Measurements from ENCODE around the gene LRRC56. TPM values are rescaled to one million over a fixed set of nuclear protein-coding genes. Genes with fewer than 3 reads are reported as not detected.

LRRC56 gene
- total RNA-seq, 4 donors from 2014 or later: 1.7 to 2.4 (median 2.1) TPM

- DNase-seq (ENCODE audit: low spot score in 2 of 2): peak in 1 of 2 donors; percentile 55
- 91% methylated on average over 23 of the region's 23 CpGs for WGBS
- TF ChIP-seq POLR2A (IDR thresholded peaks at IDR 0.05): no peak
- no peak for TF ChIP-seq CTCF (IDR thresholded peaks at IDR 0.05)
- TF ChIP-seq POLR2AphosphoS5 (IDR thresholded peaks at IDR 0.05): no peak
- no peak for TF ChIP-seq EP300 (IDR thresholded peaks at IDR 0.05)
Observed at GRCh38 chr11:540583-541432, 3.5 kb downstream of the LRRC56 start.

DNA sequence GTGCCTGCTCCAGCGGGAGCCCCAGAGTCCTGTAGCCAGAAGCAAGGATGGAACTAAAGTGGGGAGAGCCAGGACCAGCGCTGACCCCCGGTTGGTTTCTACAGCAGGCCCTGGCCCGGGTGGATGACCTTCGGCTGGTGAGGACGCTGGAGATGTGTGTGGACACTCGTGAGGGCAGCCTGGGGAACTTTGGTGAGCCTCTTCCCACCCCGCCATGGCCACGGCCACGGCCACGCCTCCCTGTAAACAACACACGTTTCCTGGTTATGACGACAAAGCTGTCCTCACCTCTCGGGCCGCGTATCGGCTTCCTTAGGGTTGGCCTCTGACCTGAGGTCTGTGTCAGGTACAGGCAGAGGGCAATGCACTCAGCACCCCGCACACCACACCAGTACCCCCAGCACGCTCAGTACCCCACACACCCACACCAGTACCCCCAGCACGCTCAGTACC lies 4.1 kb downstream of the LRRC56 start:
- Histone ChIP-seq H3K4me1 (peaks cover 16% of the 10 kb centered on the region), H3K27me3 (no peaks in the 10 kb centered on the region), H3K27ac (no peak overlapping the region), H3K9me3 (no peaks in the 10 kb centered on the region), H3K4me3 (no peak overlapping the region), H3K36me3 (no peaks in the 10 kb centered on the region)
- DNase-seq (ENCODE audit: low spot score in 2 of 2): peak in 1 of 2 donors; percentile 59
- TF ChIP-seq POLR2AphosphoS5 (IDR thresholded peaks at IDR 0.05) (no peak), CTCF (IDR thresholded peaks at IDR 0.05) (no peak)
- WGBS: 93% methylated on average over 14 of the region's 20 CpGs

More at GRCh38 chr11:540583-541432, 3.5 kb downstream of the LRRC56 start:
- Histone ChIP-seq H3K36me3 (no peaks in the 10 kb centered on the region), H3K27me3 (no peaks in the 10 kb centered on the region), H3K4me1 (peaks cover 22% of the 10 kb centered on the region), H3K27ac (no peak overlapping the region), H3K9me3 (no peaks in the 10 kb centered on the region), H3K4me3 (no peak overlapping the region)

GRCh38 chr11:544817-545166 lies 7.5 kb downstream of the LRRC56 start:
- WGBS: 84% methylated on average over 4 of the region's 5 CpGs
- no peaks in the 10 kb centered on the region for H3K9me3 ChIP-seq
- no peaks in the 10 kb centered on the region for H3K4me1 ChIP-seq
- H3K36me3 ChIP-seq: no peaks in the 10 kb centered on the region
- no peak overlapping the region for H3K4me3 ChIP-seq
- H3K27ac ChIP-seq: no peak overlapping the region
- DNase-seq (ENCODE audit: low spot score in 2 of 2): no peak
- no peaks in the 10 kb centered on the region for H3K27me3 ChIP-seq
- TF ChIP-seq CTCF (IDR thresholded peaks at IDR 0.05): no peak
- no peak for TF ChIP-seq POLR2A (IDR thresholded peaks at IDR 0.05)
- no peak for TF ChIP-seq POLR2AphosphoS5 (IDR thresholded peaks at IDR 0.05)
- no peak for TF ChIP-seq EP300 (IDR thresholded peaks at IDR 0.05)

DNA sequence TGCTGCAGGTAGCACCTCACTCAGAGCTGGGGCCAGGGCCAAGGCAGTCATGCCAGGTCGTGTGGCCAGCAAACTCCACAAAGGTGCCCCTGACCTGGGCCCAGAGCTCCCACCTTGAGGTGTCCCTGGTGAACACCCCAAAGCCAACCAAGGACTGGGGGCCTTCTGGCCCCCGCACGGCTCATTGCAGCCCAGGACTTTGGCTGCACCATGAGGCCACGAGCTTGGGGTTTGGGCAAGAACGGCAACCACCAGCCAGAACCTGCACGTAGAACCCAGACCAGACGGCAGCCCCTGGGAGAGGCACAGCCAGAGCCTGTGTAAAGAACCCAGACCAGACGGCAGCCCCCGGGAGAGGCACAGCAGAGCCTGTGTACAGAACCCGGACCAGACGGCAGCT lies 7.8 kb downstream of the LRRC56 start:
- Histone ChIP-seq H3K27me3 (no peaks in the 10 kb centered on the region), H3K4me3 (no peak overlapping the region), H3K9me3 (no peaks in the 10 kb centered on the region), H3K36me3 (no peaks in the 10 kb centered on the region), H3K27ac (no peak overlapping the region), H3K4me1 (no peaks in the 10 kb centered on the region)
- 84% methylated on average over 8 of the region's 11 CpGs for whole genome bisulfite sequencing
- no peak for DNase-seq (ENCODE audit: low spot score in 2 of 2)
- TF ChIP-seq POLR2AphosphoS5 (IDR thresholded peaks at IDR 0.05) (no peak), EP300 (IDR thresholded peaks at IDR 0.05) (no peak), CTCF (IDR thresholded peaks at IDR 0.05) (no peak), POLR2A (IDR thresholded peaks at IDR 0.05) (no peak)

DNA sequence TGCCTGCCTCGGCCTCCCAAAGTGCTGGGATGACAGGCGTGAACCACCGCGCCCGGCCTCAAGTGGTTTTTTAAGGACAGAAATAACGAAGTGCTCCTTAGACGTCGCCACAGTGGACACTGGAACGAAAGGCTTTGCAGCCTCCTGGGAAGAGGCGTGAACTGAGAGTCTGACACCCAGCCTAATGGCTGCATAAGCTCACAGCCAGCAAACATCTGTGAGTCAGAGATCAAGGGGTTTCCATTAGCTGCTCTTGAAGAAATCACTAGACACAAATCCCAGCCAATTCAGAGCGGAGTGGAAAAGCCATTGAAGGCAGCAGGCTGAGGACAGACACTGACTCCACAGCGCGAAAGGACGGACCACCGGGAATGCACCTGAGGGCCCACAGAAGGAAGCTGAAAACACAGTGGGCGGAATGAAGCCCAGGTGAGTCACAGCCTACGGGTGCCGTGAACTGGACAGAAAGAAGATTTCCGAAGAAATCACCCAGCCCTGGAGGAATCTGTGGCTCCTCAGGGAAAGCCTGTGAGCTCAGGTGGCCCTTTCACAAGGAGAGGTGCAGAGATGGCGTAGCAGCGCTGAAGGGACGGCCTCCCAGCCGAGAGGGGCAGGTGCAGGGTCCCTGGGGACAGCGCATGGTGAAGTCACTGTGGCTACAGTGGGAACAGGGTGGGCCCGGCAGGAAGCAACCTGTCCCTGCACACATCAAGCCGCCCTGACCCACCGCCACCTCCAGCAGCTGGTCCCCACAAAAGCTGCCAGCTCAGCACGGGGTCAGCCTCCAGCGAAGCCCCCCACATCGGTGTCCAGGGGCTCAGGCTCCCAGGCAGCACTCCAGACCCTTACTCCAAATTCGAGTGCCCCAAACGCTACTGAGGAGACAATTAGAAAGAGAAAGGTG lies 11.6 kb downstream of the LRRC56 start:
- H3K27ac ChIP-seq: no peak overlapping the region
- H3K4me1 ChIP-seq: peaks cover under 1% of the 10 kb centered on the region
- WGBS: 92% methylated on average over 30 of the region's 32 CpGs
- no peaks in the 10 kb centered on the region for H3K36me3 ChIP-seq
- peaks cover 20% of the 10 kb centered on the region for H3K27me3 ChIP-seq
- H3K4me3 ChIP-seq: no peak overlapping the region
- no peak for DNase-seq (ENCODE audit: low spot score in 2 of 2)
- H3K9me3 ChIP-seq: no peaks in the 10 kb centered on the region
- TF ChIP-seq EP300 (IDR thresholded peaks at IDR 0.05) (no peak), POLR2AphosphoS5 (IDR thresholded peaks at IDR 0.05) (no peak), CTCF (IDR thresholded peaks at IDR 0.05) (no peak), POLR2A (IDR thresholded peaks at IDR 0.05) (no peak)

Measured in suprapubic skin (tissue), 4 donors.